Mesenchymal stem cell (in vitro differentiated cells and primary cell): ENCODE measurements around the gene PARD3B.
A peak's percentile ranks its signal among the peaks of the same experiment; 100 is the strongest.

Source experiments
- DNase-seq: peaks from one replicate; pipeline ENCODE4 v3.0.0-alpha.2; 2013
- H2AFZ ChIP-seq: one replicate; pipeline ENCODE4 v1.6.1; 2013; ENCODE audit warnings: low read depth, mild to moderate bottlenecking, control low read depth, inconsistent platforms, low read length, moderate library complexity
- H2AK5ac ChIP-seq: 2 replicates; pipeline ENCODE4 v1.6.1; 2013; ENCODE audit warnings: low read length, moderate library complexity, mild to moderate bottlenecking, inconsistent platforms; ENCODE audit not compliant: severe bottlenecking
- H2BK120ac ChIP-seq: one replicate; pipeline ENCODE4 v1.6.1; 2013; ENCODE audit warnings: low read depth, mild to moderate bottlenecking, inconsistent platforms, low read length, moderate library complexity
- H2BK12ac ChIP-seq, 2 experiments: one replicate each; pipeline ENCODE4 v1.6.1; 2013; ENCODE audit warnings: inconsistent platforms in 2 of 2, low read length in 2 of 2, mild to moderate bottlenecking in 2 of 2, moderate library complexity in 2 of 2, control low read depth in 1 of 2
- H2BK15ac ChIP-seq: one replicate; pipeline ENCODE4 v1.6.1; 2013; ENCODE audit warnings: mild to moderate bottlenecking, low read depth, inconsistent platforms; ENCODE audit not compliant: poor library complexity, severe bottlenecking
- H2BK5ac ChIP-seq: 2 replicates; pipeline ENCODE4 v1.6.1; 2013; ENCODE audit warnings: low read depth, mild to moderate bottlenecking, low read length, control low read depth, inconsistent platforms; ENCODE audit not compliant: poor library complexity, severe bottlenecking
- H3K14ac ChIP-seq, 2 experiments: one replicate each; pipeline ENCODE4 v1.6.1; 2013; ENCODE audit warnings: inconsistent platforms in 2 of 2, low read length in 2 of 2, control low read depth in 1 of 2, mild to moderate bottlenecking in 1 of 2, moderate library complexity in 1 of 2
- H3K18ac ChIP-seq, 2 experiments: one replicate each; pipeline ENCODE4 v1.6.1; 2013; ENCODE audit warnings: inconsistent platforms in 2 of 2, low read length in 2 of 2, control low read depth in 1 of 2, low read depth in 1 of 2, mild to moderate bottlenecking in 1 of 2
- H3K23ac ChIP-seq, 2 experiments: one replicate each; pipeline ENCODE4 v1.6.1; 2013; ENCODE audit warnings: inconsistent platforms in 2 of 2, low read length in 2 of 2, mild to moderate bottlenecking in 2 of 2, moderate library complexity in 2 of 2, control low read depth in 1 of 2
- H3K27ac ChIP-seq: 2 replicates; pipeline ENCODE4 v1.5.1; 2013; ENCODE audit warnings: mild to moderate bottlenecking, moderate library complexity, low read length, control low read depth, inconsistent platforms; ENCODE audit not compliant: poor library complexity, severe bottlenecking
- H3K27me3 ChIP-seq, 2 experiments: 2 replicates each; pipeline versions ENCODE4 v1.6.1 to v1.7.0; 2013; ENCODE audit warnings: low read length in 2 of 2, mild to moderate bottlenecking in 2 of 2, moderate library complexity in 2 of 2, control low read depth in 1 of 2, inconsistent platforms in 1 of 2; ENCODE audit not compliant: control insufficient read depth in 1 of 2, insufficient read depth in 1 of 2
- H3K36me3 ChIP-seq, 2 experiments: 2 replicates each; pipeline versions ENCODE4 v1.6.1 to v1.7.0; 2013; ENCODE audit warnings: low read length in 2 of 2, control low read depth in 1 of 2, inconsistent platforms in 1 of 2, low read depth in 1 of 2, mild to moderate bottlenecking in 1 of 2; ENCODE audit not compliant: insufficient read depth in 2 of 2, control insufficient read depth in 1 of 2
- H3K4ac ChIP-seq, 2 experiments: one replicate each; pipeline ENCODE4 v1.6.1; 2013; ENCODE audit warnings: inconsistent platforms in 2 of 2, low read length in 2 of 2, mild to moderate bottlenecking in 2 of 2, moderate library complexity in 2 of 2, control low read depth in 1 of 2, low read depth in 1 of 2
- H3K4me1 ChIP-seq: 2 replicates; pipeline ENCODE4 v1.6.1; 2013; ENCODE audit warnings: low read depth, low read length, control low read depth; ENCODE audit not compliant: control insufficient read depth, insufficient read depth
- H3K4me2 ChIP-seq: 2 replicates; pipeline ENCODE4 v1.6.1; 2013; ENCODE audit warnings: low read length, mild to moderate bottlenecking, inconsistent platforms; ENCODE audit not compliant: poor library complexity, severe bottlenecking
- H3K4me3 ChIP-seq, 2 experiments: 2 replicates each; pipeline versions ENCODE4 v1.5.1 to v1.7.0; 2013; ENCODE audit warnings: low read length in 2 of 2, mild to moderate bottlenecking in 2 of 2, control low read depth in 1 of 2, low read depth in 1 of 2; ENCODE audit not compliant: insufficient read depth in 1 of 2
- H3K79me1 ChIP-seq: replicated peaks from 2 replicates; pipeline ENCODE4 v1.6.1; 2013; ENCODE audit warnings: mild to moderate bottlenecking, control low read depth, low read length, inconsistent platforms; ENCODE audit not compliant: poor library complexity, severe bottlenecking
- H3K9ac ChIP-seq: 2 replicates; pipeline ENCODE4 v1.7.0; 2013; ENCODE audit warnings: mild to moderate bottlenecking, low read length, moderate library complexity
- H3K9me3 ChIP-seq: 2 replicates; pipeline ENCODE4 v1.7.0; 2013; ENCODE audit warnings: mild to moderate bottlenecking, low read length; ENCODE audit not compliant: control insufficient read depth
- H4K8ac ChIP-seq: one replicate; pipeline ENCODE4 v1.6.1; 2013; ENCODE audit warnings: inconsistent platforms, mild to moderate bottlenecking, low read length, moderate library complexity
- H4K91ac ChIP-seq: one replicate; pipeline ENCODE4 v1.6.1; 2013; ENCODE audit warnings: mild to moderate bottlenecking, low read length, inconsistent platforms
- WGBS: methylation state at CpG from one replicate; pipeline ENCODE4 v1.1.7; 2013; ENCODE audit warnings: mixed read lengths; 5-methylcytosine and 5-hydroxymethylcytosine counted together

PARD3B gene

GRCh38 chr2:204638471-204639194 lies 93.4 kb downstream of the PARD3B start:
- Histone ChIP-seq H3K4me3 (no peak overlapping the region), H4K8ac (no peak overlapping the region), H2BK12ac (no peak overlapping the region), H3K79me1 (peaks cover 16% of the 10 kb centered on the region), H4K91ac (no peak overlapping the region), H2BK120ac (no peak overlapping the region), H3K27ac (no peak overlapping the region), H2AK5ac (no peak overlapping the region), H2BK5ac (no peak overlapping the region), H2BK15ac (no peak overlapping the region), H3K4me2 (no peak overlapping the region), H3K9ac (no peak overlapping the region), H3K9me3 (no peaks in the 10 kb centered on the region), H3K36me3 (no peaks in the 10 kb centered on the region), H3K4me1 (no peaks in the 10 kb centered on the region), H3K14ac (no peak overlapping the region), H3K4ac (no peak overlapping the region), H3K23ac (no peak overlapping the region), H2AFZ (no peak overlapping the region), H3K18ac (no peak overlapping the region), H3K27me3 (no peaks in the 10 kb centered on the region)
- no peak for DNase-seq
- 98% methylated on average over 4 of the region's 4 CpGs for WGBS

GRCh38 chr2:204643326-204643725 lies 98.1 kb downstream of the PARD3B start:
- WGBS: 87% methylated on average over 4 of the region's 4 CpGs
- Histone ChIP-seq H3K4ac (no peak overlapping the region), H3K4me1 (no peaks in the 10 kb centered on the region), H3K79me1 (peaks cover 12% of the 10 kb centered on the region), H2BK5ac (no peak overlapping the region), H2BK12ac (no peak overlapping the region), H3K18ac (no peak overlapping the region), H3K4me3 (no peak overlapping the region), H3K27ac (no peak overlapping the region), H2AFZ (no peak overlapping the region), H4K8ac (no peak overlapping the region), H3K36me3 (no peaks in the 10 kb centered on the region), H3K27me3 (no peaks in the 10 kb centered on the region), H3K23ac (no peak overlapping the region), H2BK15ac (no peak overlapping the region), H3K9me3 (no peaks in the 10 kb centered on the region), H3K14ac (no peak overlapping the region), H2AK5ac (no peak overlapping the region), H3K4me2 (no peak overlapping the region), H2BK120ac (no peak overlapping the region), H3K9ac (no peak overlapping the region), H4K91ac (no peak overlapping the region)
- DNase-seq: no peak

GRCh38 chr2:204645018-204645773 lies 99.9 kb downstream of the PARD3B start:
- Histone ChIP-seq H3K79me1 (peaks cover 10% of the 10 kb centered on the region), H2BK120ac (no peak overlapping the region), H3K4ac (no peak overlapping the region), H3K14ac (no peak overlapping the region), H3K4me2 (no peak overlapping the region), H3K27me3 (no peaks in the 10 kb centered on the region), H2BK12ac (no peak overlapping the region), H3K23ac (no peak overlapping the region), H4K8ac (no peak overlapping the region), H3K18ac (no peak overlapping the region), H3K27ac (no peak overlapping the region), H3K36me3 (no peaks in the 10 kb centered on the region), H4K91ac (no peak overlapping the region), H3K9me3 (no peaks in the 10 kb centered on the region), H2AFZ (no peak overlapping the region), H2AK5ac (no peak overlapping the region), H3K9ac (peak overlapping the region; percentile 50), H2BK15ac (no peak overlapping the region), H3K4me3 (no peak overlapping the region), H2BK5ac (no peak overlapping the region), H3K4me1 (no peaks in the 10 kb centered on the region)
- no CpG with 5 or more reads among the region's 1 CpG for whole genome bisulfite sequencing
- DNase-seq: peak; percentile 61

- Histone ChIP-seq H3K9ac (no peak overlapping the region), H3K4me1 (no peaks in the 10 kb centered on the region), H2AFZ (no peak overlapping the region), H3K79me1 (peaks cover 5% of the 10 kb centered on the region), H3K4me3 (no peak overlapping the region), H3K23ac (no peak overlapping the region), H3K4me2 (no peak overlapping the region), H3K27ac (no peak overlapping the region), H2BK12ac (no peak overlapping the region), H2BK15ac (no peak overlapping the region), H2BK5ac (no peak overlapping the region), H3K4ac (no peak overlapping the region), H3K36me3 (peaks cover 0 to 3% of the 10 kb centered on the region in 2 experiments), H4K91ac (no peak overlapping the region), H3K18ac (no peak overlapping the region), H2AK5ac (no peak overlapping the region), H3K14ac (no peak overlapping the region), H4K8ac (no peak overlapping the region), H2BK120ac (no peak overlapping the region), H3K27me3 (no peaks in the 10 kb centered on the region), H3K9me3 (no peaks in the 10 kb centered on the region)
- DNase-seq: no peak
These were observed 102.4 kb downstream of the PARD3B start for GRCh38 chr2:204647626-204648025.
